ENCODE results near the gene TCF12.
A peak's percentile ranks its signal among the peaks of the same experiment; 100 is the strongest.

TCF12 gene

GRCh38 chr15:56968821-56969220 is 50.4 kb downstream of the TCF12 start:
- Histone ChIP-seq H3K27me3 (ENCODE audit: insufficient read depth, low read length, poor library complexity, severe bottlenecking) (no peaks in the 10 kb centered on the region), H3K9me3 (ENCODE audit: insufficient read depth, low read depth, low read length) (no peaks in the 10 kb centered on the region), H3K4me1 (ENCODE audit: insufficient read depth, low read length, poor library complexity, severe bottlenecking) (peaks cover 29% of the 10 kb centered on the region), H3F3A (ENCODE audit: low read depth) (peaks cover 7% of the 10 kb centered on the region; the same call in 1 of the 2 replicates), H3K9me2 (replicated peaks; ENCODE audit: low read depth, low read length) (no peaks in the 10 kb centered on the region), H2AFZ (ENCODE audit: low read length) (no peak overlapping the region), H3K4me2 (ENCODE audit: low read depth, low read length, poor library complexity, severe bottlenecking) (peak overlapping the region; percentile 2), H4K20me1 (ENCODE audit: insufficient read depth, low read length, poor library complexity, severe bottlenecking) (peaks cover 46% of the 10 kb centered on the region), H3K36me3 (ENCODE audit: insufficient read depth, low read length) (no peaks in the 10 kb centered on the region), H3K79me2 (ENCODE audit: insufficient read depth, low read length) (peaks cover 97% of the 10 kb centered on the region), H3K9ac (ENCODE audit: low read depth, low read length, poor library complexity, severe bottlenecking) (no peak overlapping the region), H3K4me3 (ENCODE audit: low read length, poor library complexity, severe bottlenecking) (no peak overlapping the region)
- TF ChIP-seq CTCF (conservative IDR thresholded peaks at IDR 0.05; ENCODE audit: low read length) (no peak), EZH2phosphoT487 (IDR thresholded peaks at IDR 0.05; ENCODE audit: borderline replicate concordance) (no peak)

- H3K9me2 ChIP-seq (replicated peaks; ENCODE audit: low read depth, low read length): no peaks in the 10 kb centered on the region
- H3K4me2 ChIP-seq (ENCODE audit: low read depth, low read length, poor library complexity, severe bottlenecking): peak overlapping the region; percentile 2
- no peak overlapping the region for H3K9ac ChIP-seq (ENCODE audit: low read depth, low read length, poor library complexity, severe bottlenecking)
- no peaks in the 10 kb centered on the region for H3K27me3 ChIP-seq (ENCODE audit: insufficient read depth, low read length, poor library complexity, severe bottlenecking)
- H3K9me3 ChIP-seq (ENCODE audit: insufficient read depth, low read depth, low read length): no peaks in the 10 kb centered on the region
- no peak for TF ChIP-seq EZH2phosphoT487 (IDR thresholded peaks at IDR 0.05; ENCODE audit: borderline replicate concordance)
- TF ChIP-seq CTCF (conservative IDR thresholded peaks at IDR 0.05; ENCODE audit: low read length): no peak
- H3F3A ChIP-seq (ENCODE audit: low read depth): peaks cover 7% of the 10 kb centered on the region; the same call in 1 of the 2 replicates
- peaks cover 29% of the 10 kb centered on the region for H3K4me1 ChIP-seq (ENCODE audit: insufficient read depth, low read length, poor library complexity, severe bottlenecking)
- H3K36me3 ChIP-seq (ENCODE audit: insufficient read depth, low read length): no peaks in the 10 kb centered on the region
- peaks cover 96% of the 10 kb centered on the region for H3K79me2 ChIP-seq (ENCODE audit: insufficient read depth, low read length)
- H3K4me3 ChIP-seq (ENCODE audit: low read length, poor library complexity, severe bottlenecking): no peak overlapping the region
- no peak overlapping the region for H2AFZ ChIP-seq (ENCODE audit: low read length)
- peaks cover 47% of the 10 kb centered on the region for H4K20me1 ChIP-seq (ENCODE audit: insufficient read depth, low read length, poor library complexity, severe bottlenecking)
These were observed 50.9 kb downstream of the TCF12 start for GRCh38 chr15:56969265-56969895.

- H2AFZ ChIP-seq (ENCODE audit: low read length): no peak overlapping the region
- peaks cover 48% of the 10 kb centered on the region for H4K20me1 ChIP-seq (ENCODE audit: insufficient read depth, low read length, poor library complexity, severe bottlenecking)
- H3K36me3 ChIP-seq (ENCODE audit: insufficient read depth, low read length): no peaks in the 10 kb centered on the region
- H3K79me2 ChIP-seq (ENCODE audit: insufficient read depth, low read length): peaks cover 94% of the 10 kb centered on the region
- H3K9me3 ChIP-seq (ENCODE audit: insufficient read depth, low read depth, low read length): no peaks in the 10 kb centered on the region
- H3K9ac ChIP-seq (ENCODE audit: low read depth, low read length, poor library complexity, severe bottlenecking): no peak overlapping the region
- no peak overlapping the region for H3K4me2 ChIP-seq (ENCODE audit: low read depth, low read length, poor library complexity, severe bottlenecking)
- H3K9me2 ChIP-seq (replicated peaks; ENCODE audit: low read depth, low read length): no peaks in the 10 kb centered on the region
- peaks cover 37% of the 10 kb centered on the region for H3K4me1 ChIP-seq (ENCODE audit: insufficient read depth, low read length, poor library complexity, severe bottlenecking)
- H3K4me3 ChIP-seq (ENCODE audit: low read length, poor library complexity, severe bottlenecking): no peak overlapping the region
- peaks cover 7% of the 10 kb centered on the region; the same call in 1 of the 2 replicates for H3F3A ChIP-seq (ENCODE audit: low read depth)
- no peaks in the 10 kb centered on the region for H3K27me3 ChIP-seq (ENCODE audit: insufficient read depth, low read length, poor library complexity, severe bottlenecking)
- TF ChIP-seq CTCF (conservative IDR thresholded peaks at IDR 0.05; ENCODE audit: low read length) (no peak), EZH2phosphoT487 (IDR thresholded peaks at IDR 0.05; ENCODE audit: borderline replicate concordance) (no peak)
These were observed 53.1 kb downstream of the TCF12 start for GRCh38 chr15:56971571-56971970.
